Osteocyte (in vitro differentiated cells): Measurements from ENCODE around the gene SPDYE18. TPM values are rescaled to one million over a fixed set of nuclear protein-coding genes. Genes with fewer than 3 reads are reported as not detected.
"Not testable (repeated sequence)": the region's sequence is repeated elsewhere in the genome, so short reads cannot be mapped to it uniquely, and the experiment has no call there.

ENCODE experiments used
- DNase-seq: peaks from one replicate; pipeline ENCODE4 v3.0.0; 2021; ENCODE audit warnings: mixed read lengths; ENCODE audit not compliant: unreplicated experiment; ENCODE audit errors: extremely low spot score
- H3K27ac Mint-ChIP-seq: one replicate; pipeline ENCODE4 v1.8.0; 2021; ENCODE audit warnings: mild to moderate bottlenecking, mixed read lengths; ENCODE audit not compliant: unreplicated experiment
- H3K27me3 Mint-ChIP-seq: one replicate; pipeline ENCODE4 v1.8.0; 2021; ENCODE audit warnings: mixed read lengths; ENCODE audit not compliant: unreplicated experiment
- H3K36me3 Mint-ChIP-seq: one replicate; pipeline ENCODE4 v1.8.0; 2021; ENCODE audit warnings: mixed read lengths; ENCODE audit not compliant: unreplicated experiment
- H3K4me1 Mint-ChIP-seq: one replicate; pipeline ENCODE4 v1.8.0; 2021; ENCODE audit warnings: mixed read lengths; ENCODE audit not compliant: unreplicated experiment
- H3K4me3 Mint-ChIP-seq: one replicate; pipeline ENCODE4 v1.8.0; 2021; ENCODE audit warnings: mild to moderate bottlenecking, moderate library complexity, mixed read lengths; ENCODE audit not compliant: unreplicated experiment
- H3K9me3 Mint-ChIP-seq: one replicate; pipeline ENCODE4 v1.8.0; 2021; ENCODE audit warnings: mixed read lengths; ENCODE audit not compliant: unreplicated experiment
- total RNA-seq: library from RNA; stranded (reverse); gene quantifications from 2 replicates; pipeline ENCODE4 v1.2.1, GENCODE V29; 2021

SPDYE18 gene
- total RNA-seq, 1 donor from 2014 or later = 0.99 TPM

DNA sequence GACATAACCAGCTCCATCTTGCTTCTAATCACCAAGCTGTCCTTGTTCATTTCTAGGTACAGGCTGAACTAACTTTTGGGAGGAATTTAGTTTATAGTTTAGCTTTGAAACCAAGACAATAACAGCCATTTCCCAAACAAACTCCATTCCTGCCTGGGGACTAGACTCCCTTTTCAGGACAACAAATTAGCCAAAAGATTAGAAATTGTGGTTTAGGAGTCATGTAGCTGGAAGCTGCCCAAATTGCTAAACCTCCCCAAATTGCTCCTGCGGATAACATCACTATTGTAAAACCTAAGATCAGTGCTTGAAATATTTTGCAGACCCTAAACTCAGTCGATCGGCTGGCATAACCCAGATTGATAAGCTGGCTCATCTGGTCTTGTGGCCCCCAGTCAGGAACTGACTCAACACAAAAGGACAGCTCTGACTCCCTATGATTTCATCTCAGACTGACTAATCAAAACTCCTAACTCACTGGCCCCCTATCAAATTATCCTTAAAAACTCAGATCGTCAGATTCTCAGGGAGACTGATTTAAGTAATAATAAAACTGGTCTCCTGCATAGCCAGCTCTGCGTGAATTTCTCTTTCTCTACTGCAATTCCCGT, 12.5 kb upstream of the SPDYE18 start:
- peaks cover 23% of the 10 kb centered on the region for H3K36me3 Mint-ChIP-seq
- DNase-seq, H3K27ac Mint-ChIP-seq, H3K4me3 Mint-ChIP-seq, H3K4me1 Mint-ChIP-seq, H3K27me3 Mint-ChIP-seq: not testable (repeated sequence)
- H3K9me3 Mint-ChIP-seq = peaks cover 18% of the 10 kb centered on the region

DNA sequence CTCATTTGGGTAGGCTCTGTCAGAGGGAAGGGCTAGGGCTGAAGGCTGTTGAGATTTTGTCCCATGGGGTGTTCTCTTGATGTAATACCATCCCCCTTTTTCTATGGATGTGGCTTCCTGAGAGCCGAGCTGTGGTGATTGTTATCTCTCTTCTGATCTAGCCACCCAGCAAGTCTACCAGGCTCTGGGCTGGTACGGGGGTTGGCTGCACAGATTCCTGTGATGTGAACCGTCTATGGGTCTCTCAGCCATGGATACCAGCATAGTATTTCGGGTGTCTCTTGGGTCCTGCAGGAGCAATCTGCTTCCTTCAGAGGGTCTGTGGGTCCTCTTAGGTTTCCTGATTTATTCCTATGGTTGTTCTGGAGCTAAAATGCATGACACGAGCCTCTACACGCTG, 8.8 kb upstream of the SPDYE18 start:
- not testable (repeated sequence) for DNase-seq, H3K4me3 Mint-ChIP-seq, H3K4me1 Mint-ChIP-seq, H3K27me3 Mint-ChIP-seq, H3K27ac Mint-ChIP-seq
- peaks cover 30% of the 10 kb centered on the region for H3K36me3 Mint-ChIP-seq
- H3K9me3 Mint-ChIP-seq = peaks cover 25% of the 10 kb centered on the region

DNA sequence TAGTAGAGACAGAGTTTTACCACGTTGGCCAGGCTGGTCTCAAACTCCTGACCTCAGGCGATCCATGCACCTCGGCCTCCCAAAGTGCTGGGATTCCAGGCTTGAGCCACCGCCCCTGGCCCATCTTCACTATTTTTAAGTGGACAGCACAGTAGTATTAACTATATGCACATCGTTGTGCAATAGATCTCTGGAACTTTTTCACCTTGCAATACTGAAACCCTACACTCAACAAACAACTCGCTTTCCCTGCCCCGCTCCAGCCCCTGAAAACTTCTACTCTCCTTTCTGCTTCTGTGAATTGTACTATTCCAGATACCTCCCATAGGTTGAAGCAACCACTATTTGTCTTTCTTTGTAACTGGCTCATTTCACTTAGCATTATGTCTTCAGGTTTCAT, 3.5 kb upstream of the SPDYE18 start:
- H3K4me1 Mint-ChIP-seq, H3K4me3 Mint-ChIP-seq: not testable (repeated sequence)
- H3K9me3 Mint-ChIP-seq = peaks cover 13% of the 10 kb centered on the region

DNA sequence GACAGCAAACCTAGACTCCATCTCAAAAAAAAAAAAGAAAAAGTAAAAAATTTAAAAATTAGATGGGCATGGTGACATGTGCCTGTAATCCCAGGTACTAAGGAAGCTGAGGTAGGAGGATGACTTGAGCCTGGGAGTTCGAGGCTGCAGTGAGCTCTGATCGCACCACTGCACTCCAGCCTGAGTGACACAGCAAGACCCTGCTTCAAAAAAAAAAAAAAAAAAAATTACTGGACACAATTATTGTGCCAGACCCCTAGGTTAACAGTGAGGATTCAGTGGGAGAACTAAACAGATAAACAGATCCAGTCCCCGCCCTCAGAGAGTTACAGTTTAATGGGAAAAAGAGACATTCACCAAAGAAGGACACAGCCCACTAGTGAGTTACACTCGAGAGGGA, 1.4 kb upstream of the SPDYE18 start:
- not testable (repeated sequence) for H3K9me3 Mint-ChIP-seq, H3K4me3 Mint-ChIP-seq, H3K27ac Mint-ChIP-seq, H3K36me3 Mint-ChIP-seq, H3K4me1 Mint-ChIP-seq, H3K27me3 Mint-ChIP-seq, DNase-seq

More for the DNA sequence above, 3.5 kb upstream of the SPDYE18 start:
- H3K36me3 Mint-ChIP-seq = peaks cover 17% of the 10 kb centered on the region
- DNase-seq, H3K27me3 Mint-ChIP-seq, H3K27ac Mint-ChIP-seq: not testable (repeated sequence)

DNA sequence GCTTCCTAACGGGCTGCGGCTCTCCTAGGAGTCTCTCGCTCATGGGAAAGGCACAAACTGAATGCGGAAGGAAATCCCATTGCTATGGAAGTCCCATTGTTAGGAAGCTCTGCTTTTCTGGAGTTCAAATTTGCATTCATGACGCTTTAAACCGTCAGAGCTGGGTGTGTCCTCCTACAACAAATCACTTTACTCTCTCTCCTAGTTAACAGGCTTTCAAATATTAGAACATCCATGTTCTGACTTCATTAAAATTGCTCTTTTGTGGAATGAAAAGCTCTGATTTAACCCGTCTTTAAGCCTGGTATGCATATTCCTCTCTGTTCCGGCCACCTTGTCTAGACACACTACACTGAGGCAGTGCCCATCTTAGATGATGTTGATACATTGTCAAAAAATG, 30.1 kb downstream of the SPDYE18 start, which contains the start of gene SPDYE17:
TSS of gene SPDYE17 (minus strand) at position 101 of the 400 bp plus-strand sequence. CDS start 1,791 bp downstream, outside the sequence.
- not testable (repeated sequence) for H3K4me1 Mint-ChIP-seq, H3K27ac Mint-ChIP-seq, H3K36me3 Mint-ChIP-seq, H3K9me3 Mint-ChIP-seq, H3K27me3 Mint-ChIP-seq, H3K4me3 Mint-ChIP-seq, DNase-seq

DNA sequence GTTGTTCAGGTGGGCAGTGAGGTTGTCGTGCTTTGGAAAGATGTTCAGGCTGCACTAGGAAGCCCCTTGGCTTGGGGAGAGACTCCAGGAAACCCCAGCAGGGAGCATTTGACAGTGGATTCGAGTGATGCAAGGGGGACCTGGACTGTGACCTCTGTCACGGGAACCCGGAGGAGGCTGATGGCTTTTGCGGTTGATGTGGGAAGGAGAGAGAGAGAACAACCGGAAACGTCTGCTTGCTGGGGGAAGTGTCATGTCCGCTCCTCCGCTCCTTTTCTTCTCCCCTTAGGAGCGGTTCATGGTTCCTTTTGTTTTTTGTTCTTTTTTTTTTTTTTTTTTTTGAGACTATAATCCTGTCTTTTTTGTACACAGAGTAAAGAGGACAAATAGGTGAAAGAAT, 36.0 kb downstream of the SPDYE18 start:
- DNase-seq, H3K36me3 Mint-ChIP-seq, H3K9me3 Mint-ChIP-seq, H3K27ac Mint-ChIP-seq, H3K4me1 Mint-ChIP-seq, H3K27me3 Mint-ChIP-seq, H3K4me3 Mint-ChIP-seq: not testable (repeated sequence)

DNA sequence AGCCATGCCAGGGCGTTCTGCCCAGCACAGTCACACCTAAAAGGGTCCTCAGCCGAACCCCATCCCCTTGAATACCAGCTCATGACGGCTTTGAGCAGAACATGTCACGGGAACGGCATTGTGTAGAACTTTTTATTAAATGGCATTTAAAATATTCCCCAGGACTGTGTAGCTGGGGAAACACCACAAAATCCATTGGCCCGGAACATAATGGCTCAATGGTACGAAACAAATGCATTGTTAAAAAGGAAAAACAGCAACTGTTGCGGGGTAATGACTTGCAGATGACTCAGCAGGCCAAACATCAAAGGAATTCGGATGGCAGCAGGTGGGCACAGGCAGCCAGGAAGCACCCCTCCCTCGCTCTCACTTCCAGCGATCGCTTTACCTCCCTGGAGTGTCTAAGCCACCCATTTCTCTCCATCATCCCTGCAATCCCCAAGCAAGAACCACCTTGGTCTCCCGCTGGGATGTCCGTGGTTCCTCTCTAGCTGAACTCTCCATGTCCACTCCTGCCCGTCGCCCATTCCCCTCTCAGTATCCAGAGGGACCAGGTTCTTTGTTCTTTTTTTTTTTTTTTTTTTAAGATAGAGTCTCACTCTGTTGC, 52.2 kb downstream of the SPDYE18 start:
- DNase-seq, H3K27me3 Mint-ChIP-seq, H3K36me3 Mint-ChIP-seq, H3K9me3 Mint-ChIP-seq, H3K27ac Mint-ChIP-seq, H3K4me1 Mint-ChIP-seq, H3K4me3 Mint-ChIP-seq: not testable (repeated sequence)

DNA sequence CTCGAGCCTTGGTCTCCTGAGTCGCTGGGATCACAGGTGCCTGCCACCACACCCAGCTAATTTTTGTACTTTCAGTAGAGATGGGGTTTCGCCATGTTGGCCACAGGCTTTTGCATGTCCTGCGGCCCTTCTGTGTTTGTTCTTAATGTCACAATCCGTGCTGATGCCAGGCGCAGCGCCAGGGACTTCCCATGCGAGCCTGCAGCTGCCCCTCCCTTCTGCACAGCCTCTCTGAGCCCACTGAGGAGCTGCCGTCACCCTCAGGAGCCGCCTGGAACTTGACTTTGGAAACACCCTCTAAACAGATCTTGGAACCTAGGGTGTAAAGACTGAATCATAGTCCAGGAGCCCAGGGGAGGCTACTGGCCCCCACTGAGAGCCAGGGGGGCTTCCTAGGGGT, 54.4 kb downstream of the SPDYE18 start:
- not testable (repeated sequence) for H3K9me3 Mint-ChIP-seq, H3K27me3 Mint-ChIP-seq, H3K4me3 Mint-ChIP-seq, H3K4me1 Mint-ChIP-seq, H3K27ac Mint-ChIP-seq, DNase-seq, H3K36me3 Mint-ChIP-seq

DNA sequence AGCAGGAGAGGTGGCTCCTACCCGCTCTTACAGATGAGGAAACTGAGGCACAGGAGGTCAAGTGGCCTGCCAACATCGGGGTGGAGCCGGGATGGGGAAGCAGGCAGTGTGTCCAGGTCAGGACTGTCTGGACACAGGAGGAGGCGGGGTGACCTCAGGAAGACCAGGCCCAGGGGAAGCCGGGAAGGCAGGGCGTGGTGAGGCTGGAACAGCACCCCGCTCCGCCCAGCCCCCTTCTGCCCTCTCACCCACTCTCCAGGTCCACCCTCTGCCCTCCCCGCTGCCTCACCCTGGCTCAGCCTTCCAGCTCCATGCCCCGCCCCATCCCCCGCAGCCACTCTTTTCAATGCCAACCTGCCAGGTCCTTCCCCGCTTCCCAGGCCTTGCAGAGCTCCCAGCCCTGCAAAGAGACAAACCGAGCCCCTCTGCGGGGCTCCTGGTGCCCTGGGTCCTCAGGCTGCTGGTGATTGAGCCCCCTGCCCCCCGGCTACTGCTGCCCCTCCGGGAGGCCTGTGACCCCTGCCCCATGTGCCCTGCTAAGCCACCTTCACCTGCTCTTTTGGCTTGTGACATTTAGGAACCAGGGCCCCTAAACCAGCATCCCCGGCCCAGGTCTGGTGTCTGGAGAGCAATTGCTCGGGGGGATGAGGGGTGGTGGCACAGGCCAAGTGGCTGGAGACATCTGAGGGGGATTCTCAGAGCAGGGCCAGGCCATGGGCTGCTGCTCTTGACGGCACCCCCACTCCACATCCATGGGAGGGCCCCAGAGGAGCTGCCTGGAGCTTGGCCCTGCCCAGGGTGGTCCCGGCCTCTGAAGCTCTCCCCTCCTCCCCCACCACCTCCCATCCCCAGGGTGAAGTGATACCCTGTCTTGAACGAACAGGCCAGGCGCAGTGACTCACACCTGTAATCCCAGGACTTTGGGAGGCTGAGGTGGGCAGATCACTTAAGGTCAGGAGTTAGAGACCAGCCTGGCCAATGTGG, 55.9 kb downstream of the SPDYE18 start:
- not testable (repeated sequence) for H3K4me3 Mint-ChIP-seq, H3K36me3 Mint-ChIP-seq, H3K4me1 Mint-ChIP-seq, H3K27ac Mint-ChIP-seq, H3K9me3 Mint-ChIP-seq, H3K27me3 Mint-ChIP-seq
- DNase-seq = peak; percentile 81

DNA sequence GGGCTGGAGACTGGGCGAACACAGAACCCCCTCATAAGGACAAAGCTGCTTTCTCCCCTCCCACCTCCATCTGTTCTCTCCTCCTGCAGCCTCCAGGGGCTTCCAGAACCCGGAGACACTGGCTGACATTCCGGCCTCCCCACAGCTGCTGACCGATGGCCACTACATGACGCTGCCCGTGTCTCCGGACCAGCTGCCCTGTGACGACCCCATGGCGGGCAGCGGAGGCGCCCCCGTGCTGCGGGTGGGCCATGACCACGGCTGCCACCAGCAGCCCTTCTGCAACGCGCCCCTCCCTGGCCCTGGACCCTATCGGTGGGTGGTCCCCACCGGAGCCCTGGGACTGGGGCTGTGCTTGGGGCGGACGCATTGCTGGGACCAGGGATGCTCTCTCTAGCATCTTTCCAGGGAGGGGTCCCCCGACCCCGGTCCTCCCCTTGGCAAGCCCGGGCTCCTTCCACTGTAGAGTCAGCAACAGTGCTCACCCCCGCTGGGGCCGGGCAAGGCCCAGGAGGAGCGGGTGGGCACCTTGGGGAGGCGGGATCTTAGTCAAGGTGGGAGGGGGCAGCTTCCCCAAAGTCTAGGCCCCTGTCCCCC, 56.8 kb downstream of the SPDYE18 start:
- not testable (repeated sequence) for H3K9me3 Mint-ChIP-seq, H3K4me1 Mint-ChIP-seq, H3K27me3 Mint-ChIP-seq, H3K27ac Mint-ChIP-seq, H3K36me3 Mint-ChIP-seq, H3K4me3 Mint-ChIP-seq
- peak; percentile 79 for DNase-seq

DNA sequence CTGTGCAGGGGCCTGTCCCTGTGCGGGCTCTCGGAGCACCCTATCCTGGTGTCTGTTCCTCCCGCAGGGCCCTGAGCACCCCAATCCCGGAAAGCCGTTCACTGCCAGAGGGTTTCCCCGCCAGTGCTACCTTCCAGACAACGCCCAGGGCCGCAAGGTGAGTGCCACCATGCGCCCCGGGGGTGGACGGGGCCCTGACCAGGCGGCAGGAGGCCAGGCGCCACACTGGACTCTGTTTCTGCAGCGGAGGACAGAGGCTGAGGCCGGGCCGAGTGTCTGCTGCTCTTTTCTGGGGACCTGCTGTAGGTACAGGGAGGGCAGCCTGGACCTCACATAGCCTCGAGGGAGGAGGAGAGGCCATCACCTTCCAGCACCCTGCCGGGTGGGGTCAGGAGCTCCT, 58.2 kb downstream of the SPDYE18 start:
- H3K4me1 Mint-ChIP-seq, H3K4me3 Mint-ChIP-seq, H3K36me3 Mint-ChIP-seq, H3K27ac Mint-ChIP-seq, H3K9me3 Mint-ChIP-seq, H3K27me3 Mint-ChIP-seq: not testable (repeated sequence)
- peak; percentile 60 for DNase-seq
